ENCODE results near the gene TMEM222.
"Not testable (repeated sequence)": the region's sequence is repeated elsewhere in the genome, so short reads cannot be mapped to it uniquely, and the experiment has no call there.

The TMEM222 gene

DNA sequence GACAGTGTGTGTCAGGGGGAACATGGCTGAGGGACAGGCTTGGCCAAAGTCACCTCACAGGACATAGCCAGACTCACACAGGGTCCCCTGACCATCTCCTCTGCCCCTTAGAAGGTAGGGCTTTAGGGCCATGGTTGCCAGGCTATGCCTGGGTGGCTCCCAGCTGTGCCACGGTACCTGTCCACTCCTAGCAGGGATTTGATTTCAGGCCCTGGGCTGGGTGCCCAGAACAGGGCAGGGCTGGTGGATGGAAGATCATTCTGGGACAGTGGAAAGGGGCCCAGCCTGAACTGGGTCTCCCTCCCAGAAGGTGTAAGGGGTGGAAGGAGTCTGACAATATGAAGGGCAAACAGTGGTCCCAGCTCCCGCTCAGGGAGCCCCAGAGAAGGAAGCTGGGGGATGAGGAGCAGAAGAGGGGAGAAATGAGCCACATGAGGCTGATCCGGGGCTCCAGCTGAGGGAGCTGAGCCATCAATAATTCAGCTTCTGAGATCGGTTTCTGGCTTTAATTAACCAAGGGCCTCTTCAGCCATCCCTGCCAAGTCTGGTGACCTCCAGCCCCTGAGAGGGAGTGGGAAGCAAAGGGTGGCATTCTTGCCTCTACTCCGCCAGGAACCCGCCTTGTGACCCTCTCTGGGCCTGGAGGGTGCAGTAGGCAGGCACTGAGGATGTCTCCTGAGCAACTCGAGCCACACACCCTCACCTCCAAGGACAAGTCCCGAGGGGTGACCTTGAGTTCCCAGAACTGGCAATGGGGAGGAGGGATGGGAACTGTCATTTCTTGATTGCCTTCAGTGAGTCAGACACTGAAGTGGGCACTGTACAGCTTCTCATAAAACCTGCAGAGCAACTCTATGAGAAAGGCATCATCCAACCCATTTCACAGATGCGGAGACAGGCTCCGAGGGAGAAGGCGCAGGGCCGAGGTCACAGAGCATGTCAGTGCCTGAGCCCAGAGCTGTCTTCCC, 59.1 kb downstream of the TMEM222 start:
- DNase-seq = no peak

DNA sequence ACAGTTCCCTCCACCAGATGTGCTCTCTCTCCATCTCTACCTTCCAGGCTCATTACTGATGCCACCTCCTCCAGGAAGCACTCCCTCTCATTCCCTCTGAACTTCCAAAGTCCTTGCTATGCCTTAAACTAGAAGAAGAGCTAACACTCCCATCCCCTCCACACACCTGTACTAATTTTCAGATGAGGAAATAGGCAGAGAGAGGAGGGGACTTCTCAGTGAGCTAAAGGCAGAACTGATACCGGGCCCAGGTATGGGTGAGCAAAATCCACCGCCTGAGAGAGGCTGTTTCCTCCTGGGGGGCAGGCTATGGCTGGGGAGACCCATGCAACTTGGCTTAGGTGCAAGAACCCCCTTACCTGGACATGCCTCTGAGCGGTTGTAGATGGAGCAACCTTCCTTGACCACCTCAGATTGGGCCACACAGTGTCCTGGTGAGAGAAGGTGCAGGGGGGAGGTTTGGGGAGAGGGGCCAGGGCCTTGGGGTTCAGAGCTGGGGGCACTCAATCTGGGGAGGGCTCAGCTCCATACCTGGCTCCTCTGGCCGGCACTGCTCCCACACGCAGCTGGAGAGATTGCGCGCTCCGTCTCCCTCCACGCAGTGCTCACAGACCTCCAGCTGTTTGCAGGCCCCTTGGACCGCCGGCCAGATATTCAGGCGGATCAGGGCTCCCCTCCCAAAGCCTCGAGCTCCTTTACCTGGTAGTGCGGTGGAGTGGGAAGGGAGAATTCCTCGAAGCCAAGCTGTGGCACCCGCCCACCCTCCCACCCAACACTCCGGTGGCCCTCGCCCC, 60.2 kb downstream of the TMEM222 start:
- DNase-seq = no peak

DNA sequence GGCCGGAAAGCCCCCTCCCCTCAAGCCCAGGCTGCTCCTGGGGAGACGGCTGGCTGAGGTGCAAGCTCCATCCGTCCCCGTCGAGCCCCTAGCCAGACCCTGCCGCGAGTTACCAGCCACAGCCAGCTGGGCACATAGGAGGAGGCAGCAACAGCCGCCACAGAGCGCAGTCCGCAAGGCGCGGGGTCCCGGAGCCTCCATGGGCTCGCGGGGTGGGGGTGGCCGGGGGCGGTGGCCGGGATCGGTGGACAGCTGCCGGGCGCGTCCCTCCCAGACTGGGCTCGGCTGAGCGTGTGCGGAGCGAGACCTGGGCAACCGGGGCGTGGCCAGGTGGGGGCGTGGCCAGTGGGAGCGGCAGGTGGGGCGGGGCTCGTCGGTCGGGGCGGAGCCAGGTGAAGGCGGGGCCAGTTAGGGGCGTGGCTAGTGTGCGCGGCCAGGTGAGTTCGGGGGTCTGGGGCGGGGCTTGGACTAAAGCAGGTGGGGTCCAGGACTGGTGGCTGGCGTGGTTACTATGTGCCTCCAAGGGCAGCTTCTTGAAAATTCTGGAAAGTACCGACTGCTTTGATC, 61.2 kb downstream of the TMEM222 start, which contains the start of gene CD164L2:
CD164L2 (minus strand) TSS at position 295 of the 567 bp plus-strand sequence; CDS start at position 201, 94 bp downstream.
- DNase-seq = no peak

- DNase-seq = no peak
These were observed 61.7 kb downstream of the TMEM222 start for GRCh38 chr1:27383661-27384060.

DNA sequence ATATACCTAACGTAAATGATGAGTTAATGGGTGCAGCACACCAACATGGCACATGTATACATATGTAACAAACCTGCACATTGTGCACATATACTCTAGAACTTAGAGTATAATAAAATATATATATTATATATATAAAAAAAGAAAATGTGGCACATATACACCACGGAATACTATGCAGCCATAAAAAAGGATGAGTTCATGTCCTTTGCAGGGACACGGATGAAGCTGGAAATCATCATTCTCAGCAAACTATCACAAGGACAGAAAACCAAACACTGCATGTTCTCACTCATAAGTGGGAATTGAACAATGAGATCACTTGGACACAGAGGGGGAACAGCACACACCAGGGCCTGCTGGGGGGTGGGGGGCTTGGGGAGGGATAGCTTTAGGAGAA, 62.8 kb downstream of the TMEM222 start:
- DNase-seq = not testable (repeated sequence)
